Measurements from ENCODE around the gene CACNA1C.

Gene CACNA1C

GRCh38 chr12:2401040-2401439, 348.3 kb downstream of the CACNA1C start:
- no peak for DNase-seq

- no peak for DNase-seq
Measured at GRCh38 chr12:2402073-2402579, 349.3 kb downstream of the CACNA1C start.

GRCh38 chr12:2403221-2403976, 350.6 kb downstream of the CACNA1C start:
- DNase-seq, result no peak

- no peak for DNase-seq
Measured at GRCh38 chr12:2405039-2405438, 352.3 kb downstream of the CACNA1C start.

- no peak for DNase-seq
Measured at GRCh38 chr12:2406903-2407302, 354.1 kb downstream of the CACNA1C start.

- no peak for DNase-seq
Measured at GRCh38 chr12:2408262-2408661, 355.5 kb downstream of the CACNA1C start.

- no peak for DNase-seq
Measured at GRCh38 chr12:2409656-2410265, 357.0 kb downstream of the CACNA1C start.

GRCh38 chr12:2410496-2410895, 357.7 kb downstream of the CACNA1C start:
- no peak for DNase-seq

- no peak for DNase-seq
Measured at GRCh38 chr12:2411011-2411410, 358.2 kb downstream of the CACNA1C start.

GRCh38 chr12:2411616-2412304, 359.0 kb downstream of the CACNA1C start:
- DNase-seq, result no peak

GRCh38 chr12:2412305-2412643, 359.5 kb downstream of the CACNA1C start:
- DNase-seq, result no peak

GRCh38 chr12:2413301-2413700, 360.5 kb downstream of the CACNA1C start:
- no peak for DNase-seq

GRCh38 chr12:2413999-2414792, 361.4 kb downstream of the CACNA1C start:
- no peak for DNase-seq

GRCh38 chr12:2414810-2415567, 362.2 kb downstream of the CACNA1C start:
- no peak for DNase-seq

GRCh38 chr12:2415568-2415944, 362.8 kb downstream of the CACNA1C start:
- no peak for DNase-seq

GRCh38 chr12:2416158-2416557, 363.4 kb downstream of the CACNA1C start:
- no peak for DNase-seq

GRCh38 chr12:2417481-2418160, 364.8 kb downstream of the CACNA1C start:
- no peak for DNase-seq

- DNase-seq, result no peak
Measured at GRCh38 chr12:2418579-2418978, 365.8 kb downstream of the CACNA1C start.

- no peak for DNase-seq
Measured at GRCh38 chr12:2422591-2422990, 369.8 kb downstream of the CACNA1C start.

GRCh38 chr12:2429032-2429431, 376.2 kb downstream of the CACNA1C start:
- no peak for DNase-seq

GRCh38 chr12:2431810-2432209, 379.0 kb downstream of the CACNA1C start:
- DNase-seq, result no peak

GRCh38 chr12:2432856-2433255, 380.1 kb downstream of the CACNA1C start:
- DNase-seq, result no peak
